ENCODE measurements around the gene SLC9A9.

DNA sequence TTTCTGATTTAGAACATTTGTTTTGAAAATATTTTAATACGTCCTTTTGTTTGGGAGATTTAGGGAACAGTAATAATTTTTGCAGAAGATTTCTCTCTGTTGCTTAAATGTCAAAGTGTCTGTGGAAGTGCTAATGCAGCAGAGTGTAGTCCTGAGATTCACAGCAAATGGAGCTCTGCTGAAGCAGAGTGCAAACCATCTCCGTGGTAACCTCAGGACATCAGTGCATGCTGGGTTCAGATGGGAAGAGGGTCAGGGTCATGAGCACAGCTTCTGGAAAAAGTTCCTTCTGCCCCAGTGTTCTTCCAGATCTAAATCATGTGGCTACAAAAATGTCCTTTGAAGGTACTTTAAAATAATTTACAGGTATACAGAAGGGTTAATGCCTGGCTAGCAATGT, 39.9 kb upstream of the SLC9A9 start:
- TF ChIP-seq, protein P1, sequence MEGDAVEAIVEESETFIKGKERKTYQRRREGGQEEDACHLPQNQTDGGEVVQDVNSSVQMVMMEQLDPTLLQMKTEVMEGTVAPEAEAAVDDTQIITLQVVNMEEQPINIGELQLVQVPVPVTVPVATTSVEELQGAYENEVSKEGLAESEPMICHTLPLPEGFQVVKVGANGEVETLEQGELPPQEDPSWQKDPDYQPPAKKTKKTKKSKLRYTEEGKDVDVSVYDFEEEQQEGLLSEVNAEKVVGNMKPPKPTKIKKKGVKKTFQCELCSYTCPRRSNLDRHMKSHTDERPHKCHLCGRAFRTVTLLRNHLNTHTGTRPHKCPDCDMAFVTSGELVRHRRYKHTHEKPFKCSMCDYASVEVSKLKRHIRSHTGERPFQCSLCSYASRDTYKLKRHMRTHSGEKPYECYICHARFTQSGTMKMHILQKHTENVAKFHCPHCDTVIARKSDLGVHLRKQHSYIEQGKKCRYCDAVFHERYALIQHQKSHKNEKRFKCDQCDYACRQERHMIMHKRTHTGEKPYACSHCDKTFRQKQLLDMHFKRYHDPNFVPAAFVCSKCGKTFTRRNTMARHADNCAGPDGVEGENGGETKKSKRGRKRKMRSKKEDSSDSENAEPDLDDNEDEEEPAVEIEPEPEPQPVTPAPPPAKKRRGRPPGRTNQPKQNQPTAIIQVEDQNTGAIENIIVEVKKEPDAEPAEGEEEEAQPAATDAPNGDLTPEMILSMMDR (IDR thresholded peaks at IDR 0.05) = no peak
- TF ChIP-seq POLR2A (IDR thresholded peaks at IDR 0.05) (no peak), EP300 (IDR thresholded peaks at IDR 0.05) (no peak)
